H1 (cell line): Measurements from ENCODE around the gene TRABD2B. TPM values are rescaled to one million over a fixed set of nuclear protein-coding genes. Genes with fewer than 3 reads are reported as not detected.
A peak's percentile ranks its signal among the peaks of the same experiment; 100 is the strongest.

Experiments
- CTCF ChIA-PET: fragments of 300-600 bp; sonication (Branson Sonifier 250); formaldehyde crosslinking; loops from one replicate; lab custom pipeline; 2021; ENCODE audit not compliant: partially characterized antibody; lab: Charles Lee
- POLR2A ChIA-PET: fragments of 300-600 bp; sonication (Branson Sonifier 250); formaldehyde crosslinking; loops from one replicate; lab custom pipeline; 2021; ENCODE audit warnings: inconsistent platforms; ENCODE audit not compliant: partially characterized antibody; lab: Charles Lee
- DNase-seq, 2 experiments: peaks; one replicate each; pipeline versions ENCODE4 v3.0.0 to v3.0.0-alpha.2; 2010 to 2022; ENCODE audit warnings: low spot score in 2 of 2, low read depth in 1 of 2, mixed read lengths in 1 of 2
- FAIRE-seq: peaks from 2 replicates; lab custom pipeline; 2011; peaks lifted over from hg19 to GRCh38; lab: Jason Lieb, UNC
- H2AFZ ChIP-seq: 2 replicates; pipeline ENCODE4 v1.8.1; 2012; ENCODE audit warnings: low read length, inconsistent platforms
- H2AK5ac ChIP-seq: 2 replicates; pipeline ENCODE4 v1.6.1; 2013; ENCODE audit warnings: low read depth, low read length
- H2BK120ac ChIP-seq: replicated peaks from 2 replicates; pipeline ENCODE3; 2013; ENCODE audit warnings: low read depth, low read length, inconsistent platforms
- H2BK12ac ChIP-seq: 2 replicates; pipeline ENCODE4 v1.6.1; 2013; ENCODE audit warnings: low read depth, low read length
- H2BK15ac ChIP-seq: 2 replicates; pipeline ENCODE4 v1.6.1; 2013; ENCODE audit warnings: low read length
- H2BK20ac ChIP-seq: 2 replicates; pipeline ENCODE4 v1.6.1; 2013; ENCODE audit warnings: low read length
- H2BK5ac ChIP-seq: 2 replicates; pipeline ENCODE4 v1.6.1; 2013; ENCODE audit warnings: low read depth, low read length
- H3K14ac ChIP-seq: 2 replicates; pipeline ENCODE4 v1.6.1; 2013; ENCODE audit warnings: inconsistent platforms; ENCODE audit not compliant: insufficient read length
- H3K18ac ChIP-seq: 2 replicates; pipeline ENCODE4 v1.6.1; 2013; ENCODE audit warnings: low read length; ENCODE audit errors: extremely low read depth
- H3K23ac ChIP-seq: 2 replicates; pipeline ENCODE4 v1.6.1; 2013; ENCODE audit warnings: inconsistent platforms; ENCODE audit not compliant: insufficient read length
- H3K23me2 ChIP-seq: 2 replicates; pipeline ENCODE4 v1.6.1; 2013; ENCODE audit warnings: low read depth, low read length
- H3K27ac ChIP-seq: 2 replicates; pipeline ENCODE4 v1.6.1; 2011; ENCODE audit warnings: low read depth, low read length, inconsistent platforms
- H3K27me3 ChIP-seq, 4 experiments: replicated peaks in 1 of 4; 1 replicate in 1 of 4; 2 replicates in 3 of 4; pipeline versions ENCODE4 v1.6.1 to v1.8.1; 2011 to 2013; ENCODE audit warnings: low read length in 3 of 4, mild to moderate bottlenecking in 3 of 4, inconsistent platforms in 2 of 4, mixed read lengths in 2 of 4, moderate library complexity in 1 of 4; ENCODE audit not compliant: control insufficient read depth in 3 of 4, insufficient read depth in 3 of 4; ENCODE audit errors: extremely low read depth in 1 of 4
- H3K36me3 ChIP-seq, 4 experiments: 2 replicates each; pipeline versions ENCODE4 v1.6.1 to v1.8.1; 2011 to 2013; ENCODE audit warnings: mild to moderate bottlenecking in 4 of 4, low read length in 3 of 4, moderate library complexity in 2 of 4, control low read depth in 1 of 4, inconsistent platforms in 1 of 4; ENCODE audit not compliant: insufficient read depth in 4 of 4, control insufficient read depth in 2 of 4
- H3K4ac ChIP-seq: replicated peaks from 2 replicates; pipeline ENCODE3; 2013; ENCODE audit warnings: low read length, low read depth, mixed read lengths, inconsistent platforms; ENCODE audit not compliant: insufficient read length
- H3K4me1 ChIP-seq, 4 experiments: replicated peaks in 1 of 4; 1 replicate in 1 of 4; 2 replicates in 3 of 4; pipeline versions ENCODE4 v1.6.1 to v1.8.1; 2011 to 2013; ENCODE audit warnings: low read length in 3 of 4, inconsistent platforms in 2 of 4, mixed read lengths in 1 of 4; ENCODE audit not compliant: insufficient read depth in 4 of 4, control insufficient read depth in 3 of 4
- H3K4me2 ChIP-seq, 2 experiments: 2 replicates each; pipeline versions ENCODE4 v1.6.1 to v1.8.1; 2011 to 2013; ENCODE audit warnings: low read depth in 2 of 2, low read length in 2 of 2, control low read depth in 1 of 2, inconsistent platforms in 1 of 2, mild to moderate bottlenecking in 1 of 2; ENCODE audit not compliant: insufficient read depth in 1 of 2
- H3K4me3 ChIP-seq, 4 experiments: fragments of 200-600, 300-600 bp in 1 of 4; sonication (generic), shearing (Covaris generic), sonication (Bioruptor Twin) in 1 of 4; 2 replicates each; pipeline versions ENCODE4 v1.5.1 to v1.8.1; 2011 to 2016; ENCODE audit warnings: low read length in 4 of 4, low read depth in 3 of 4, control low read depth in 2 of 4, inconsistent platforms in 2 of 4, mild to moderate bottlenecking in 2 of 4, mixed read lengths in 1 of 4, moderate library complexity in 1 of 4; ENCODE audit not compliant: insufficient read depth in 2 of 4; ENCODE audit errors: extremely low read depth in 1 of 4
- H3K56ac ChIP-seq: replicated peaks from 2 replicates; pipeline ENCODE3; 2013; ENCODE audit warnings: low read depth, mild to moderate bottlenecking, mixed read lengths, low read length, inconsistent platforms; ENCODE audit not compliant: insufficient read length
- H3K79me1 ChIP-seq: 2 replicates; pipeline ENCODE4 v1.6.1; 2013; ENCODE audit warnings: low read depth, low read length, control low read depth
- H3K79me2 ChIP-seq, 2 experiments: 2 replicates each; pipeline versions ENCODE4 v1.6.1 to v1.8.1; 2012 to 2013; ENCODE audit warnings: low read length in 2 of 2, mild to moderate bottlenecking in 2 of 2, inconsistent platforms in 1 of 2; ENCODE audit not compliant: insufficient read depth in 2 of 2, control insufficient read depth in 1 of 2
- H3K9ac ChIP-seq, 4 experiments: replicated peaks in 1 of 4; 1 replicate in 1 of 4; 2 replicates in 3 of 4; pipeline versions ENCODE4 v1.6.1 to v1.8.1; 2011 to 2013; ENCODE audit warnings: low read depth in 3 of 4, low read length in 3 of 4, control low read depth in 2 of 4, mild to moderate bottlenecking in 2 of 4, moderate library complexity in 2 of 4, inconsistent platforms in 1 of 4; ENCODE audit errors: extremely low read depth in 1 of 4
- H3K9me3 ChIP-seq, 2 experiments: 2 replicates each; pipeline versions ENCODE4 v1.6.1 to v1.8.1; 2012 to 2013; ENCODE audit warnings: mild to moderate bottlenecking in 2 of 2, moderate library complexity in 2 of 2, control low read depth in 1 of 2, inconsistent platforms in 1 of 2, low read depth in 1 of 2, low read length in 1 of 2, mixed read lengths in 1 of 2; ENCODE audit not compliant: insufficient read depth in 2 of 2
- H4K20me1 ChIP-seq, 2 experiments: replicated peaks in 1 of 2; 2 replicates each; pipeline versions ENCODE3 to v1.8.1; 2011 to 2013; ENCODE audit warnings: inconsistent platforms in 2 of 2, low read length in 2 of 2, mild to moderate bottlenecking in 1 of 2; ENCODE audit not compliant: insufficient read depth in 2 of 2, control insufficient read depth in 1 of 2
- H4K5ac ChIP-seq: 2 replicates; pipeline ENCODE4 v1.6.1; 2013; ENCODE audit warnings: low read length, low read depth, mixed read lengths, inconsistent platforms; ENCODE audit not compliant: insufficient read length
- H4K8ac ChIP-seq: 2 replicates; pipeline ENCODE4 v1.8.0; 2013; ENCODE audit warnings: mild to moderate bottlenecking, moderate library complexity, low read length, inconsistent platforms; ENCODE audit not compliant: insufficient read depth; ENCODE audit errors: extremely low read depth
- H4K91ac ChIP-seq: replicated peaks from 2 replicates; pipeline ENCODE3; 2013; ENCODE audit warnings: low read length, mixed read lengths, inconsistent platforms; ENCODE audit not compliant: insufficient read length
- JUND ChIP-seq: IDR thresholded peaks from 2 replicates; pipeline ENCODE4 v1.6.1; 2011; ENCODE audit warnings: mild to moderate bottlenecking, improper control_type of control experiment, low read length
- KDM1A ChIP-seq: fragments of 200-600, 300-600 bp; sonication (generic); IDR thresholded peaks from 2 replicates; pipeline ENCODE4 v1.7.1; 2016; ENCODE audit warnings: mild to moderate bottlenecking, low read length, borderline replicate concordance
- WGBS, 2 experiments: shearing (Covaris generic) in 1 of 2; methylation state at CpG; one replicate each; pipeline versions ENCODE4 v1.1.6 to v1.1.7; 2013 to 2015; ENCODE audit warnings: low lambda C conversion rate in 2 of 2, mixed read lengths in 2 of 2, inconsistent platforms in 1 of 2, low coverage in 1 of 2, missing lambda C conversion rate in 1 of 2; ENCODE audit not compliant: insufficient replicate concordance in 2 of 2, insufficient coverage in 1 of 2, insufficient read length in 1 of 2; ENCODE audit errors: extremely low coverage in 1 of 2, missing lambda C conversion rate in 1 of 2; 5-methylcytosine and 5-hydroxymethylcytosine counted together
- polyA plus RNA-seq, 7 experiments: library from polyadenylated mRNA; depleted of rRNA in 3 of 7; stranded (reverse) in 5 of 7; unstranded in 2 of 7; fragments of >200 nt in 5 of 7; fragments of 200-250 nt in 2 of 7; gene quantifications; 1 replicate in 5 of 7; 2 replicates in 1 of 7; 4 replicates in 1 of 7; pipeline versions ENCODE4 v1.2.1 to v1.2.3, GENCODE V29; 2011 to 2013; ENCODE audit warnings: missing spikeins in 2 of 7, mixed read lengths in 2 of 7
- total RNA-seq: library from RNA; stranded (reverse); fragmentation: NEBNext Ultra II Directional; extraction: Animal tissue kit (Norgen Biotek cat#: 25700); gene quantifications from 2 replicates; pipeline ENCODE4 v1.2.1, GENCODE V29; 2021

TRABD2B gene
- total and polyA plus RNA-seq, 2 of the 8 experiments (the other 6 are each of a cell fraction or from before 2014, with no cell fraction given): 0.95 to 3.4 TPM

DNA sequence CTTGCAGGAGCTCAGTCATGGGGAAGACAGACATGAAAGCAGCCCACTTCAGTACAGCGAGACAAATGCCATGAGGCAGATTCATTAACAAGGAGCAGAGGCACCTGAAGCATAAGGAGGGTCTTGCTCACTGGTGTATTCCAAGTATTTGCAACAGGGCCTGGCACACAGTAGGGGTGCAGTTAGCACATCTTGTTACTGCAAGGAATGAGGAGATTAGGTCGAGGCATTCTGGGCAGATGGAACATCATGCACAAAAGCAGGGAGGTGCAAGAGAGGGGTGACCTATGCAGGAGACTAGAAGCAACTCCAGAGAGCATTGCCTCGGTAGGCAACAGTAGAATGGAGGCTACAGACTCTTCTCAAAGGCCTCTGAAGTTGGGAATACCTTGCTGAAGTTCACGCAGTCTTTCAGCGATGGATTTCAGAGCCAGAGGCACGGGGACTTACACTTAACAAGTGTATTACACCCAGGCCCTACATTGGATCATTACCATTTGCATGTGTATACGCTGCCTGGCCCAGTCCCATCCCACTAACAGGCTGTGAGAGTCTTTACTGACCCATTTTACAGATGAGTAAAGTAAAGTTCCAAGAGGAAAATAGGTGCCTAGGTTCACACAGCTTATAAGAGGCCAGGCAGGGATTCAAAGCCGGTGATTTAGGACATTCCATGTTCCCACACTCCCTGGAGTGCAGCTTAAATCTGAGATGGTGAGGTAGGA is 82.1 kb downstream of the TRABD2B start:
- WGBS, 2 experiments: 90% methylated on average over 8 of the region's 8 CpGs; no CpG with 5 or more reads in 1 of the 2 experiments
- Histone ChIP-seq H3K79me2 (no peaks in the 10 kb centered on the region), H2AFZ (no peak overlapping the region), H3K79me1 (no peaks in the 10 kb centered on the region), H4K5ac (no peak overlapping the region), H3K4me1 (peaks cover 0 to 8% (median 4%) of the 10 kb centered on the region in 4 experiments; a peak in 4 of 7 replicates), H3K18ac (no peak overlapping the region), H4K20me1 (no peaks in the 10 kb centered on the region), H3K27ac (no peak overlapping the region), H3K4me2 (no peak overlapping the region), H2BK20ac (no peak overlapping the region; the same call in 1 of the 2 replicates), H2BK5ac (no peak overlapping the region), H2BK120ac (no peak overlapping the region), H2AK5ac (no peak overlapping the region), H3K4me3 (no peak overlapping the region), H2BK12ac (no peak overlapping the region), H4K8ac (no peak overlapping the region), H3K56ac (no peak overlapping the region), H3K36me3 (no peaks in the 10 kb centered on the region; a peak in 1 of 8 replicates), H3K27me3 (no peaks in the 10 kb centered on the region), H3K23me2 (no peaks in the 10 kb centered on the region), H3K23ac (no peak overlapping the region), H3K9ac (no peak overlapping the region), H2BK15ac (peak overlapping the region; percentile 93), H3K9me3 (no peaks in the 10 kb centered on the region), H3K4ac (no peak overlapping the region), H3K14ac (no peak overlapping the region), H4K91ac (no peak overlapping the region)
- no peak for FAIRE-seq
- ChIA-PET POLR2A (no interaction called here), CTCF (interaction anchor here (0.7 to 1.9 kb wide), 11 partner anchors 13 to 189 kb away, joined by 3 to 5 read pairs (median 3); no protein-coding TSS in a partner anchor)
- TF ChIP-seq KDM1A (peak; percentile 84; the same call in 1 of the 2 replicates), JUND (no peak)
- DNase-seq: no peak
